ENCODE data around the gene CDKAL1.

GRCh38 chr6:20746024-20746423 is 211.8 kb downstream of the CDKAL1 start:
- TF ChIP-seq CTCF (IDR thresholded peaks at IDR 0.05; ENCODE audit: extremely low read depth in 1 of 2, insufficient read depth in 1 of 2, low read depth in 1 of 2, low read length in 2 of 2) (no peak), MAX (IDR thresholded peaks at IDR 0.05; ENCODE audit: insufficient read depth, insufficient read length) (no peak)
